Measurements from ENCODE around the gene BLOC1S3. TPM values are rescaled to one million over a fixed set of nuclear protein-coding genes. Genes with fewer than 3 reads are reported as not detected.

Gene BLOC1S3
- polyA plus RNA-seq, 2 of the 4 experiments (the other 2 are of a cell fraction): 7.5 to 12.2 TPM

- no peak for ATAC-seq
- Histone ChIP-seq H3K4me1 (no peaks in the 10 kb centered on the region), H3K9me3 (no peaks in the 10 kb centered on the region), H3K4me2 (no peak overlapping the region), H3K27ac (no peak overlapping the region), H3K4me3 (no peak overlapping the region)
- no peak for FAIRE-seq
- no peak for TF ChIP-seq ZC3H11A (IDR thresholded peaks at IDR 0.05)
- TF ChIP-seq HOXB13 (CRISPR knock-in tag; IDR thresholded peaks at IDR 0.05; ENCODE audit: low read depth): no peak
- no peak for TF ChIP-seq HDAC2 (IDR thresholded peaks at IDR 0.05)
- TF ChIP-seq HOXB5 (CRISPR knock-in tag; IDR thresholded peaks at IDR 0.05): no peak
- no peak for TF ChIP-seq POLR2AphosphoS2 (conservative IDR thresholded peaks at IDR 0.05; ENCODE audit: low read length)
- TF ChIP-seq PBX3 (IDR thresholded peaks at IDR 0.05): no peak
- no peak for TF ChIP-seq NPAS2 (CRISPR knock-in tag; IDR thresholded peaks at IDR 0.05; ENCODE audit: borderline replicate concordance)
- TF ChIP-seq RCOR1 (IDR thresholded peaks at IDR 0.05; ENCODE audit: low read depth, low read length): no peak
- TF ChIP-seq RAD21 (conservative IDR thresholded peaks at IDR 0.05 in 1 of 2, IDR thresholded peaks at IDR 0.05 in 1 of 2): no peak
- TF ChIP-seq, protein P1, sequence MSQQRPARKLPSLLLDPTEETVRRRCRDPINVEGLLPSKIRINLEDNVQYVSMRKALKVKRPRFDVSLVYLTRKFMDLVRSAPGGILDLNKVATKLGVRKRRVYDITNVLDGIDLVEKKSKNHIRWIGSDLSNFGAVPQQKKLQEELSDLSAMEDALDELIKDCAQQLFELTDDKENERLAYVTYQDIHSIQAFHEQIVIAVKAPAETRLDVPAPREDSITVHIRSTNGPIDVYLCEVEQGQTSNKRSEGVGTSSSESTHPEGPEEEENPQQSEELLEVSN (IDR thresholded peaks at IDR 0.05; ENCODE audit: borderline replicate concordance, low read depth): no peak
- no peak for TF ChIP-seq POLR2A (IDR thresholded peaks at IDR 0.05; ENCODE audit: low read length)
- no peak for TF ChIP-seq MAZ (IDR thresholded peaks at IDR 0.05; ENCODE audit: borderline replicate concordance, low read depth, low read length)
- no peak for TF ChIP-seq SREBF2 (IDR thresholded peaks at IDR 0.05)
- TF ChIP-seq, protein P2, sequence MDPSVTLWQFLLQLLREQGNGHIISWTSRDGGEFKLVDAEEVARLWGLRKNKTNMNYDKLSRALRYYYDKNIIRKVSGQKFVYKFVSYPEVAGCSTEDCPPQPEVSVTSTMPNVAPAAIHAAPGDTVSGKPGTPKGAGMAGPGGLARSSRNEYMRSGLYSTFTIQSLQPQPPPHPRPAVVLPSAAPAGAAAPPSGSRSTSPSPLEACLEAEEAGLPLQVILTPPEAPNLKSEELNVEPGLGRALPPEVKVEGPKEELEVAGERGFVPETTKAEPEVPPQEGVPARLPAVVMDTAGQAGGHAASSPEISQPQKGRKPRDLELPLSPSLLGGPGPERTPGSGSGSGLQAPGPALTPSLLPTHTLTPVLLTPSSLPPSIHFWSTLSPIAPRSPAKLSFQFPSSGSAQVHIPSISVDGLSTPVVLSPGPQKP (IDR thresholded peaks at IDR 0.05; ENCODE audit: low read depth, low read length): no peak
- TF ChIP-seq TP53 (CRISPR knock-in tag; IDR thresholded peaks at IDR 0.05): no peak
- TF ChIP-seq CHD4 (IDR thresholded peaks at IDR 0.05; ENCODE audit: borderline replicate concordance): no peak
- no peak for TF ChIP-seq FOXS1 (CRISPR knock-in tag; IDR thresholded peaks at IDR 0.05)
- TF ChIP-seq RFX5 (IDR thresholded peaks at IDR 0.05): no peak
- no peak for TF ChIP-seq PHF8 (IDR thresholded peaks at IDR 0.05; ENCODE audit: borderline replicate concordance, low read depth)
- 90% methylated on average over 6 of the region's 6 CpGs for WGBS (ENCODE audit: missing lambda C conversion rate)
- ChIA-PET CTCF (interaction anchor here (1.0 to 3.1 kb wide), 3 partner anchors 10 to 199 kb away, joined by 3 to 11 read pairs (median 8); no protein-coding TSS in a partner anchor), POLR2A (no interaction called here)
- DNase-seq (ENCODE audit: low read depth in 1 of 2, low spot score in 1 of 2): no peak
Observed at GRCh38 chr19:45202637-45203036, 24.1 kb downstream of the BLOC1S3 start.

- Histone ChIP-seq H3K4me2 (no peak overlapping the region), H3K4me3 (no peak overlapping the region), H3K4me1 (peaks cover 11% of the 10 kb centered on the region; the same call in 2 of the 3 replicates), H3K27ac (no peak overlapping the region), H3K9me3 (no peaks in the 10 kb centered on the region)
- ChIA-PET POLR2A (no interaction called here), CTCF (interaction anchor here (0.6 to 1.2 kb wide), 2 partner anchors 86 to 140 kb away, joined by 3 to 4 read pairs; no protein-coding TSS in a partner anchor)
- no peak for FAIRE-seq
- WGBS (ENCODE audit: missing lambda C conversion rate): 53% methylated on average over 12 of the region's 12 CpGs
- TF ChIP-seq, protein P3, sequence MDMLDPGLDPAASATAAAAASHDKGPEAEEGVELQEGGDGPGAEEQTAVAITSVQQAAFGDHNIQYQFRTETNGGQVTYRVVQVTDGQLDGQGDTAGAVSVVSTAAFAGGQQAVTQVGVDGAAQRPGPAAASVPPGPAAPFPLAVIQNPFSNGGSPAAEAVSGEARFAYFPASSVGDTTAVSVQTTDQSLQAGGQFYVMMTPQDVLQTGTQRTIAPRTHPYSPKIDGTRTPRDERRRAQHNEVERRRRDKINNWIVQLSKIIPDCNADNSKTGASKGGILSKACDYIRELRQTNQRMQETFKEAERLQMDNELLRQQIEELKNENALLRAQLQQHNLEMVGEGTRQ (IDR thresholded peaks at IDR 0.05): no peak
- no peak for TF ChIP-seq RNF2 (IDR thresholded peaks at IDR 0.05; ENCODE audit: borderline replicate concordance, low read depth)
- no peak for TF ChIP-seq ZSCAN20 (CRISPR knock-in tag; IDR thresholded peaks at IDR 0.05)
- no peak for TF ChIP-seq FOSB (CRISPR knock-in tag; IDR thresholded peaks at IDR 0.05)
- TF ChIP-seq FOXS1 (CRISPR knock-in tag; IDR thresholded peaks at IDR 0.05): no peak
- no peak for TF ChIP-seq HEYL (CRISPR knock-in tag; IDR thresholded peaks at IDR 0.05)
- no peak for TF ChIP-seq HES2 (IDR thresholded peaks at IDR 0.05)
- TF ChIP-seq CBX2 (IDR thresholded peaks at IDR 0.05; ENCODE audit: borderline replicate concordance, low read depth): no peak
- no peak for TF ChIP-seq NFE2L2 (conservative IDR thresholded peaks at IDR 0.05; ENCODE audit: low read length)
- TF ChIP-seq SREBF2 (IDR thresholded peaks at IDR 0.05): no peak
- no peak for TF ChIP-seq CHD2 (IDR thresholded peaks at IDR 0.05; ENCODE audit: low read length, partially characterized antibody)
- TF ChIP-seq TFCP2L1 (CRISPR knock-in tag; IDR thresholded peaks at IDR 0.05): no peak
- TF ChIP-seq MAFK (IDR thresholded peaks at IDR 0.05; ENCODE audit: partially characterized antibody): no peak
- no peak for TF ChIP-seq SMC3 (IDR thresholded peaks at IDR 0.05)
- TF ChIP-seq ZFP36 (IDR thresholded peaks at IDR 0.05; ENCODE audit: borderline replicate concordance, partially characterized antibody): no peak
- no peak for TF ChIP-seq BCL3 (IDR thresholded peaks at IDR 0.05)
- TF ChIP-seq MAZ (IDR thresholded peaks at IDR 0.05; ENCODE audit: borderline replicate concordance, low read depth, low read length): no peak
- ATAC-seq: no peak
- no peak for DNase-seq (ENCODE audit: low read depth in 1 of 2, low spot score in 1 of 2)
Observed at GRCh38 chr19:45205810-45206209, 27.2 kb downstream of the BLOC1S3 start.

Data from A549 (cell line).